GM19238 (cell line): ENCODE results near the gene ADPRM.

Experiments
- DNase-seq: peaks from one replicate; pipeline ENCODE4 v3.0.0; 2011; ENCODE audit warnings: low spot score; ENCODE audit not compliant: insufficient read length

The ADPRM gene

GRCh38 chr17:10741416-10742135, 44.2 kb downstream of the ADPRM start:
- DNase-seq = no peak

- DNase-seq = no peak
Measured at GRCh38 chr17:10742431-10742830, 45.0 kb downstream of the ADPRM start.

DNA sequence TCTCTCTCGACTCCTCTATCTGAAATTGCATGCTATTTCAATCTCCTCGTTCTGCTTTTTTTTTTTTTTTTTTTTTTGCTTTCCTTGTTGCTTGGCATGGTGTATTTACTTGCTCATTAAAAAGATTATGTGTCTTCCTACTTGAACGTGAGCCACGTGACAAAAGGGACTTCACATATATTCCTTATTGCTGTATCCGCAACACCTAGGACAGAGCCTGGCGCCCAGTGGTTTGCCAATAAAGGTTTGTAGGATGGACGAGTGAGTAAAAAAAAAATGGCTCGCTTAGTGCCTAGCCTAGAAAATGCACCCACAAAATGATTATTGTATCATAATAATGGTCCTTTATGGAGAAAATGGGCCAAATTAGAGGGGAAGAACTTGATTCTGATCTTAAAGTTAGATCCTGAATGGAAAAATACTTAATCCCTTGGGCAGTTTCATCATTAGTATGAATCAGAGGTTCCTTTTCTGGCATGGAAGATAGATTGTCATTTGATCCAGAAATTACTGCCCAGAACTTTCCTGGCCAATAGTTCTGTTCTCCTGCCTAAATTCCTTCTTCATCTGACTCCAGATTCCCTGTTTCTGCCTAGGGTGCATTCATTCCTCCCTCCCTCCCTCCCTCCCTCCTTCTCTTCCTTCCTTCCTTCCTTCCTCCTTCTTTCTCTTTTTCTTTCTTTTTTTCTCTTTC, 46.1 kb downstream of the ADPRM start:
- DNase-seq = no peak

DNA sequence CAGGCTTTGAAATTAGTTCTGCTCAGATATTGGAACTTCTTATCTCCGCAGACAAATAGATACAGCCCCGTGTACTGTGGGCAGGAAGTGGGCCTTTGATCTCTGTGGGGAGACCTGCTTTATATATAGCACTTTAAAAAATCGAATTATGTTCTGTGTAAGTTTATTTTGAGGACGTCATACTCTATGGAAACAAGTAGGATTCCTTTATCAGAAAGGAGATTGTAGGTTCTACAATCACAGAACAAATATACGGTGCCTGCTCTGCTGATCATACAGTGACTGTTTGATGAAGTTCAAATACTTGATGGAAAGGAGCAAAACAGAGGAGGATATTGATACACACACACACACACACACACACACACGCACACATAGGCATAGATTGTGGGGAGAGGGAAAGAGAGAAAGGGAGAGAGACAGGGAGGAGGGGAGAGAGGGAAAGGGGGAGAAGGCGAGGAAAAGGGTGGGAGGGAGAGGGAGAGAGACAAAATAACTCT, 47.2 kb downstream of the ADPRM start:
- no peak for DNase-seq

GRCh38 chr17:10745231-10745630, 47.8 kb downstream of the ADPRM start:
- DNase-seq = no peak

GRCh38 chr17:10748531-10749181, 51.3 kb downstream of the ADPRM start:
- no peak for DNase-seq

DNA sequence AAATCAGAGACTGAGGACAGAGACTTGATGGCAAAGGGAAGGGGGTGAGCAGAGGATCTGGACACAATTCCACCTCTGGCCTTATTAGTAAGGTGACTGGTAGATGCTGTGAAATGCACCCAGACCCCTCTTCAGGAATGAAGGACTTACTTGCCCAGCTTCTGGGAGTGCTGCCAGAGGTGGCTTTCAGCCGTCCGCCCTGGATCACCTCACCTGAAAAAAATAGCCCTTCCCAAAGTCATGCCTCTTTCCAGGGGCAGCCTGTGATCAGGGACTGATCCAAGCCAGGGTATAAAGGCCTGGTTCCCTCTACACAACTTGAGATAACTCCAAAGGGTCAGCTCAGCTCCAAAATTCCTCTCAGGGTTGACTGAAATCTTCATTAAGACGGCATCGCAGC, 52.8 kb downstream of the ADPRM start:
- DNase-seq = no peak

GRCh38 chr17:10751563-10751962, 54.2 kb downstream of the ADPRM start:
- DNase-seq = no peak

- no peak for DNase-seq
Measured at GRCh38 chr17:10752696-10753095, 55.3 kb downstream of the ADPRM start.

DNA sequence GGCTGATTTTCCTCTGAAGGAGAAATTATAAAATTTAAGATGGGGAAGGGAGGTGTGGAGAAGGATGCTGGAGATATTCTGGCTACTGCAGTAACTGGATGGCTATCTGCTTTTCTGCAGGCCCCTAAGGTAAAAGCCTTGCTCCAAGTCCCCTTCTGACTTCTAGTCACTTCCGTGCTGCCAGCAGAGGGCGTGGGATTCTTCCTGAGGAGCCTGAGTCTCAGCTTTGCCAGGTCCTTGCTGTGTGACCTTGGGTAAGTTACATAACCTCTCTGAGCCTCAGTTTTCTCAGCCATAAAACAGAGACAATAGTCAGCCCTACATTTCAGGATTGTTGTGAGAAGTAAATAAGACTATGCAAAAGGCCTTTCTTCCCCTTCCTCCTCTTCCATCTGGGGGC, 56.7 kb downstream of the ADPRM start:
- peak; percentile 26 for DNase-seq

DNA sequence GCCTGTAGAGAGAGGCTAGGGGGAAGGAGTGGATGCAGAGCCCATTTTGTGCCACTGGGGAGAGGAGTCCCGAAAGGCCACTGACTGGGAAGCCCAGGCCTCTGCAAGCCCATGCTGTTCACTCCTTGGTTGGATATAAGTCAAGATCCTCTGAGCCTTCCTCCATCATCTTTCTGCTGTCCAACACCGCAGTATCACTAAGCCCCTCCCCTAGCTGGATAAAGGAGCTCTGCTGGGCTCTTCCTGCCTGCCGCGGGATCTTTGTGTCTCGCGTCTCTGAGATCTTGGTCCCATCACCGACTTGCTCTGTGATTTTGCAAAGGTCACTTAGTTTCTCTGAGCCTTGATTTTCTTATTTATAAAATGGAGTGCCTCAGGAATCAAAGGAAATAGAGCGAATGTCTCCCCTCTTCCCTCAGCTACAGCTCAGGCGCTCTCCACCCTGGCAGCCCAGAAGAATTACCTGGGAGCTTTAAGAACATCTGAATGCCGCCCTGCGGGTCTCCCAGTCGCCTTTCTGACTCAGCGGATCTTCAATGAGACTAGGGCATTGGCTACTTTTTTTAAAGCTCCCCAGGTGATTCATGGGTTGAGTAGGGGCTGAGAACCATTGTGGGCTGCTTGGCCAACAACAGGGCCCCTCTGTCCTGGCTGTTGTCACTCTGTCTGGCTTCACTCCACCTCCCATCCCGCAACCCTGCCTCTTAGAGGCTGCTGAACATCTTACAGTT, 57.6 kb downstream of the ADPRM start:
- DNase-seq = no peak

- DNase-seq = no peak
Measured at GRCh38 chr17:10755592-10756127, 58.3 kb downstream of the ADPRM start.

- DNase-seq = no peak
Measured at GRCh38 chr17:10756185-10756584, 58.8 kb downstream of the ADPRM start.

- no peak for DNase-seq
Measured at GRCh38 chr17:10756619-10757018, 59.2 kb downstream of the ADPRM start.

DNA sequence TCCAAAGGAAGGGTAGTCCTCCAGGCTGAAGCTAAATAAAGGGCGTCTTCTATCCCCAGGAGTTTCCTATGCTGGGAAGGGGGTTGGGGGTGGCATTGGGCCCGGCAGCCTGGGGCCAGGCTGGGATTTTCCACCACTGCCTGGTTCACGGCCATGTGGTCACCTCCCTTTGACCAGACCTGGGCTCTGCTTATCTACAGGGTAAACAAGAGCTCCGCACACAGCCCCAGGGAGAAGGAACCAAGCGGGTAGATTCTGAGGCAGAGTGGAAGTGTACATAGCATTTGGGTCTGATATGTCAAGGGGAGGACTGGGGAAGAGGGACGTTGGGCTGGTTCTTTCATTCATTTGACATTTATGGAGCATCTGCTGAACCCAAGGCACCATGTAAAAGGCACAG, 59.7 kb downstream of the ADPRM start:
- no peak for DNase-seq

- no peak for DNase-seq
Measured at GRCh38 chr17:10757647-10758046, 60.3 kb downstream of the ADPRM start.

GRCh38 chr17:10758062-10758461, 60.7 kb downstream of the ADPRM start:
- no peak for DNase-seq
